ENCODE data around the gene RAD51B.

RAD51B gene

DNA sequence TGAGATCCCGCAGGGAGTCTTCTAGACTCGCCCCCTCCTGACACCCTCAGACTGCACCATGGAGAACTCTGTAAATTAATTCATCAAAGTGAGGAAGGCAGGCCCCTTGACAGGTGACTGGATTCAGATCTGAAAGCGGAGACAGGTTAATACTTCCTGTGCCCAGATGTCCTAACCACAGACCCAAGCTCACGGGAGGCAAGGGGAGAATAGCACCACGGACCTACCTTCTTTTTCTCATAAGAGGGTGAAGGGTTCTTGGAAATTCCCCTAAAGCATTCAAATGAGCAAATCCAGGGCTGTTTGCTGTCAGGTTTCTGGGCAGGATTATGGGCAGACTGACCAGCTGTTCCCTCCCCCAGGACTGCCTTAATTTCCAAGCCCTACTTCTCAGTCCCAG lies 803.3 kb downstream of the RAD51B start:
- DNase-seq (ENCODE audit: extremely low read depth, insufficient read length), result no peak
- TF ChIP-seq, protein P1, sequence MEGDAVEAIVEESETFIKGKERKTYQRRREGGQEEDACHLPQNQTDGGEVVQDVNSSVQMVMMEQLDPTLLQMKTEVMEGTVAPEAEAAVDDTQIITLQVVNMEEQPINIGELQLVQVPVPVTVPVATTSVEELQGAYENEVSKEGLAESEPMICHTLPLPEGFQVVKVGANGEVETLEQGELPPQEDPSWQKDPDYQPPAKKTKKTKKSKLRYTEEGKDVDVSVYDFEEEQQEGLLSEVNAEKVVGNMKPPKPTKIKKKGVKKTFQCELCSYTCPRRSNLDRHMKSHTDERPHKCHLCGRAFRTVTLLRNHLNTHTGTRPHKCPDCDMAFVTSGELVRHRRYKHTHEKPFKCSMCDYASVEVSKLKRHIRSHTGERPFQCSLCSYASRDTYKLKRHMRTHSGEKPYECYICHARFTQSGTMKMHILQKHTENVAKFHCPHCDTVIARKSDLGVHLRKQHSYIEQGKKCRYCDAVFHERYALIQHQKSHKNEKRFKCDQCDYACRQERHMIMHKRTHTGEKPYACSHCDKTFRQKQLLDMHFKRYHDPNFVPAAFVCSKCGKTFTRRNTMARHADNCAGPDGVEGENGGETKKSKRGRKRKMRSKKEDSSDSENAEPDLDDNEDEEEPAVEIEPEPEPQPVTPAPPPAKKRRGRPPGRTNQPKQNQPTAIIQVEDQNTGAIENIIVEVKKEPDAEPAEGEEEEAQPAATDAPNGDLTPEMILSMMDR (IDR thresholded peaks at IDR 0.05; ENCODE audit: insufficient read depth, low read length, poor library complexity, severe bottlenecking), result no peak

DNA sequence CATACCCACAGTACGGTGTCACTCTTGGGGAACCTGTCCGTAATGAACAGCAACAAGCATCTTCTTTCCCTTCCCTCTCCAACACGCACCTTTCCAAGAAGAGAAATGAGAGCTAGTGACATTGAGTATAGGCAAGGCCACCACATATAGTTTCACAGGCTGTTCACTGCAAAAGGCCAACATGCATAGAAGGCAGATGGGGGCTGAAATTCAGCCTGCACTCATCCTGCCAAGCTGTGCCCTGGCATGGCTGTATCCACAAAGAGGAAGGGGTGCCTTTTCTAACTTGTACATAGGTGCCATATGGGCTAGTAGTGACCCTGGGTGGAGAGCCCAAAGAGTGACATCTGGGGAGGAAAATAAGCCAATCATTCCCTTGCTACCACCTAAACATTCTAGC lies 803.7 kb downstream of the RAD51B start:
- no peaks in the 10 kb centered on the region for H3K27me3 ChIP-seq (replicated peaks; ENCODE audit: control insufficient read depth, insufficient read depth, low read length)
- TF ChIP-seq, protein P1 (IDR thresholded peaks at IDR 0.05; ENCODE audit: insufficient read depth, low read length, poor library complexity, severe bottlenecking), result no peak
- no peaks in the 10 kb centered on the region for H3K36me3 ChIP-seq (ENCODE audit: control insufficient read depth, insufficient read depth, low read length)
- DNase-seq (ENCODE audit: extremely low read depth, insufficient read length), result no peak
- H3K4me3 ChIP-seq (replicated peaks; ENCODE audit: low read depth, low read length), result no peak overlapping the region

More for the DNA sequence above, 803.3 kb downstream of the RAD51B start:
- no peaks in the 10 kb centered on the region for H3K36me3 ChIP-seq (ENCODE audit: control insufficient read depth, insufficient read depth, low read length)
- H3K27me3 ChIP-seq (replicated peaks; ENCODE audit: control insufficient read depth, insufficient read depth, low read length), result no peaks in the 10 kb centered on the region
- H3K4me3 ChIP-seq (replicated peaks; ENCODE audit: low read depth, low read length), result no peak overlapping the region

DNA sequence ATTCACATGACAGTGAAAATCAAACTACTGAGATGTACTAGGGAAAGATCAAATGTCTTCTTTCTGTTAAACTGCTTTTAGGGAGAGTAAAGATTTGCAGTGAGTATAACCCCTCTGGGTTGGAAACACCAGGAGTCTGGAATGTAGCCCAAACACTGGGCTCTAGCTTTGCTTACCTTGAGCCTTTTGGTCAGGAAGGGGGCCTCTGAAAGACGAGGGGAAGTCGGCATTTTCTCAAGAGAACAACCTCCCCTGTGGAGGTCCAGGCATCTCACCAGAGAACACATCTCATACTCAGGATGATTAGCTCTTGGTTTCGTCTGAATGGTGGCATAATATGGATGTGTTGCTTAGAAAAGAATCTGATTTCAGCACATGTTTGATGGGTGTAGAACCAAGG lies 804.2 kb downstream of the RAD51B start:
- no peaks in the 10 kb centered on the region for H3K27me3 ChIP-seq (replicated peaks; ENCODE audit: control insufficient read depth, insufficient read depth, low read length)
- no peaks in the 10 kb centered on the region for H3K36me3 ChIP-seq (ENCODE audit: control insufficient read depth, insufficient read depth, low read length)
- no peak for DNase-seq (ENCODE audit: extremely low read depth, insufficient read length)
- H3K4me3 ChIP-seq (replicated peaks; ENCODE audit: low read depth, low read length), result no peak overlapping the region
- TF ChIP-seq, protein P1 (IDR thresholded peaks at IDR 0.05; ENCODE audit: insufficient read depth, low read length, poor library complexity, severe bottlenecking), result no peak

DNA sequence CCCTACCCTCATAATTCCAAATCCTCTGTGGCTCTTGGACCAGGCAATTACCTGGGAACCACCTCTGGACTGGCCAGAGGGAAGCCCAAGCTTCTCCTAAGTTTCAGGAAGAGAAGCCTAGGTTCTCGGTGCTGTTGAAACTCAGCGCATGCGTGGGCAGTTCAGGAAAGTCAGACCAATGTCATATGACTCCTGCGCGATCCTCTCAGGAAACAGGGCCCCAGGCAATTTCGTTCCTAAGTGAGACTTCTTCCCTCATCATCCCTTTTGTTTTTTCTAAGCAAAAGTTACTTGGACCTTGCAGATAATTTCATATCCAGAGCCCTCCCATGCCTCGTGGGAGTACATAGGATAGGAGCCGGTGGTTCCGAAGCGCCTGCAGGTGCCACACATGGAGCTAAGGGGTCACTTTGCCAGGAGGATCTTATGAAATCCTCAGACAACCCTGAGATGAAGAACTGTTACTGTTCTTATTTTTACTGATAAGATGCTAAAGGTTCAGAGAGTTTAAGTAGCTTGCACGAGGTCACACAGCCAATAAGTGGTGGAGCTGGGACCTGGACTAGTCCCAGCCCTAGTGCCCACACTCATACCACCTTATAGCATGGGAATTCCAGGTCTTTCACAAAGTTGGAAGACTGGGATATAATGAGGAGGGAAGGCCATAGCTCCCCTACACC lies 805.1 kb downstream of the RAD51B start:
- Histone ChIP-seq H3K36me3 (ENCODE audit: control insufficient read depth, insufficient read depth, low read length) (no peaks in the 10 kb centered on the region), H3K4me3 (replicated peaks; ENCODE audit: low read depth, low read length) (no peak overlapping the region), H3K27me3 (replicated peaks; ENCODE audit: control insufficient read depth, insufficient read depth, low read length) (no peaks in the 10 kb centered on the region)
- TF ChIP-seq, protein P1 (IDR thresholded peaks at IDR 0.05; ENCODE audit: insufficient read depth, low read length, poor library complexity, severe bottlenecking), result no peak
- DNase-seq (ENCODE audit: extremely low read depth, insufficient read length), result no peak

DNA sequence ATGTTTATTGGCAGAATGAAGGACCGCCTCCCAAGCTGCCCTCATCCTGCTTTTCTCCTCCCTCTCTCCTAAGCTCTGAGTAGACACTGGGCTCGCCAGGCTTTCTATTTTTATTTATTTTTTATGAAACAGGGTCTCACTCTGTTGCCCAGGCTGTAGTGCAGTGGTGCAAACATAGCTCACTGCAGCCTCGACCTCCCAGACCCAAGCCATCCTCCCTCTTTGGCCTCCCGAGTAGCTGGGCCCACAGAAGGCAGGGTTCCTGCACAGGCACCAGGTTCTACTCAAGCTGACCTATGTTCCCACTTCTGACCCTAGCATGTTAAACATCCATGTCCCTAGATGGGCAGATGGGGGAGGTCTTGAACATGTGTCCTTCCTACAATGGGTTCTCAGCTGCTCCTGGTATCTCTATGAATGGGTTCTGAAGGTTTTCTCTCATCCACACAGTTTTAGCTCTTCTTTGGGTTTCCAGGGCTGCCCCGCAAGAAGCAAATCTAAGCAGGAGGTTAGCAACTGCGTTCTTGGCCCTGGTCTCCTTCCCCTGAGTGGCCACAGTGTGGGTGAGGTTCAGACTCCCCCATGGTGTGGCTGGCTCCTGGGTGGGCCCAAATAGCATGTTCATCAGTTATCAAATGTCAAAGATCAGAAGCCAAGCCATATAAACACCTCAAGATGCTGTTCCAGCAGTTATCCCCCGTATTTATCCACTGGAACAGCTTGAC lies 805.9 kb downstream of the RAD51B start:
- no peak for DNase-seq (ENCODE audit: extremely low read depth, insufficient read length)
- TF ChIP-seq, protein P1 (IDR thresholded peaks at IDR 0.05; ENCODE audit: insufficient read depth, low read length, poor library complexity, severe bottlenecking), result no peak
- no peaks in the 10 kb centered on the region for H3K27me3 ChIP-seq (replicated peaks; ENCODE audit: control insufficient read depth, insufficient read depth, low read length)
- H3K4me3 ChIP-seq (replicated peaks; ENCODE audit: low read depth, low read length), result no peak overlapping the region
- no peaks in the 10 kb centered on the region for H3K36me3 ChIP-seq (ENCODE audit: control insufficient read depth, insufficient read depth, low read length)
